Suppressor macrophage treated with lipopolysaccharide for 1 hour (primary cell): ENCODE data around the gene EDC3.
A peak's percentile ranks its signal among the peaks of the same experiment; 100 is the strongest.
"Not testable (repeated sequence)": the region's sequence is repeated elsewhere in the genome, so short reads cannot be mapped to it uniquely, and the experiment has no call there.

Experiments
- DNase-seq, 3 donors: peaks; one replicate each; pipeline ENCODE4 v3.0.0-alpha.2; 2020 to 2022

Gene EDC3

GRCh38 chr15:74695597-74696397 lies at the start of gene EDC3:
EDC3 (minus strand) TSS chr15:74696024; CDS start chr15:74675124, 20,900 bp downstream.
- DNase-seq = peak; percentile 89 to 95 (median 94)

- DNase-seq = no peak
These were observed 46.6 kb upstream of the EDC3 start for GRCh38 chr15:74742422-74742821.

- peak; percentile 41 to 55 (median 43) for DNase-seq
These were observed 42.4 kb upstream of the EDC3 start for GRCh38 chr15:74738239-74738638.

GRCh38 chr15:74735305-74735704 lies 39.5 kb upstream of the EDC3 start:
- DNase-seq = no peak

- no peak for DNase-seq
These were observed 37.4 kb upstream of the EDC3 start for GRCh38 chr15:74733269-74733668.

GRCh38 chr15:74732846-74733245 lies 37.0 kb upstream of the EDC3 start:
- DNase-seq = no peak

GRCh38 chr15:74730619-74731316 lies 34.9 kb upstream of the EDC3 start:
- DNase-seq = no peak

- not testable (repeated sequence) for DNase-seq
These were observed 33.5 kb upstream of the EDC3 start for GRCh38 chr15:74729372-74729771.

- DNase-seq = not testable (repeated sequence)
These were observed 32.9 kb upstream of the EDC3 start for GRCh38 chr15:74728699-74729098.

GRCh38 chr15:74727727-74728126 lies 31.9 kb upstream of the EDC3 start:
- no peak for DNase-seq

- no peak for DNase-seq
These were observed 30.9 kb upstream of the EDC3 start for GRCh38 chr15:74726774-74727164.

- DNase-seq = peak; percentile 45 to 70 (median 51)
These were observed 30.3 kb upstream of the EDC3 start for GRCh38 chr15:74725845-74726773.

- no peak for DNase-seq
These were observed 29.5 kb upstream of the EDC3 start, which contains the start of gene CYP1A1 for GRCh38 chr15:74725225-74725774. CYP1A1 (minus strand) TSS chr15:74725528; CDS start chr15:74723097, 2,431 bp downstream.

- no peak for DNase-seq
These were observed 28.9 kb upstream of the EDC3 start for GRCh38 chr15:74724570-74725224.

GRCh38 chr15:74723754-74724334 lies 28.0 kb upstream of the EDC3 start:
- peak; percentile 30 to 47 (median 40) for DNase-seq

GRCh38 chr15:74723187-74723586 lies 27.4 kb upstream of the EDC3 start:
- no peak for DNase-seq

GRCh38 chr15:74722591-74722990 lies 26.8 kb upstream of the EDC3 start:
- DNase-seq = no peak

- peak; percentile 23 to 44 (median 36) for DNase-seq
These were observed 20.8 kb upstream of the EDC3 start for GRCh38 chr15:74716651-74717050.

GRCh38 chr15:74712311-74712710 lies 16.5 kb upstream of the EDC3 start:
- peak in 2 of 3 donors; percentile 54 to 69 for DNase-seq

- peak in 1 of 3 donors; percentile 11 for DNase-seq
These were observed 14.7 kb upstream of the EDC3 start for GRCh38 chr15:74710319-74711094.

GRCh38 chr15:74709892-74710291 lies 14.1 kb upstream of the EDC3 start:
- no peak for DNase-seq
